ENCODE measurements around the gene TMCO1. TPM values are rescaled to one million over a fixed set of nuclear protein-coding genes. Genes with fewer than 3 reads are reported as not detected.

TMCO1 gene
- total RNA-seq, 1 experiment from 2014 or later: 80.6 TPM

DNA sequence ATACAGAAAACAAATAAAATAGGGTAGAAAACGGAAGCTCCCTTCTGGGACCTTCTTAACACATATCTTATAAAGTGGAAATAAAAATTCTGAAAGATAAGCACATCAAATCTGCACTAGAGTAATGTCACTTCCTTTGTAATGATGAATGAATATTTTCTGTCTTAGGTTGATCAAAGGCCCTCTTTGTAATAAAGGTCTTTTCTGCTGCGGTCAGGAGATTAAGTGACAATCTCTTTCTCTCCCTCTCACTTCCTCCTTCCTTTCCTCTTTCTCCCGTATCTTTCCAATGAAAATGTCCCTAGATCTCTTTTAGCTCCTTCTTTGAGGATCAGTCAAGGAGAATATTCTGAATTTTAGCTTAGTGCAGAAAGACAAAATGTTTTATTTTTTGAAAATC lies 33.8 kb downstream of the TMCO1 start:
- Histone ChIP-seq H3K4me2 (ENCODE audit: low read length) (no peak overlapping the region), H3K4me1 (ENCODE audit: insufficient read depth, low read length) (no peaks in the 10 kb centered on the region), H2AFZ (ENCODE audit: low read length) (no peak overlapping the region), H3K36me3 (ENCODE audit: low read depth, low read length) (peaks cover 18% of the 10 kb centered on the region), H3F3A (ENCODE audit: low read length, unreplicated experiment) (no peaks in the 10 kb centered on the region), H3K9ac (ENCODE audit: low read length) (no peak overlapping the region), H3K79me2 (ENCODE audit: low read length) (no peaks in the 10 kb centered on the region), H3K27ac (ENCODE audit: low read length) (no peak overlapping the region), H3K9me2 (replicated peaks; ENCODE audit: low read length) (no peaks in the 10 kb centered on the region), H3K4me3 (ENCODE audit: low read length) (no peak overlapping the region), H3K27me3 (ENCODE audit: low read length) (no peaks in the 10 kb centered on the region), H4K20me1 (ENCODE audit: low read length) (no peaks in the 10 kb centered on the region), H3K9me3 (ENCODE audit: low read length) (no peaks in the 10 kb centered on the region)
- BruUV-seq (replicated peaks): no TSS peak
- intact Hi-C loops (cut with micrococcal nuclease): no loop called here
- ChIA-PET CTCF (no interaction called here), POLR2A (ENCODE audit: unreplicated experiment) (no interaction called here)
- ATAC-seq: no peak
- DNase-seq: no peak
- TF ChIP-seq EZH2phosphoT487 (IDR thresholded peaks at IDR 0.05; ENCODE audit: borderline replicate concordance, low read length): no peak
- no peak for TF ChIP-seq EZH2 (IDR thresholded peaks at IDR 0.05; ENCODE audit: low read length, unreplicated experiment)
- TF ChIP-seq, protein P1, sequence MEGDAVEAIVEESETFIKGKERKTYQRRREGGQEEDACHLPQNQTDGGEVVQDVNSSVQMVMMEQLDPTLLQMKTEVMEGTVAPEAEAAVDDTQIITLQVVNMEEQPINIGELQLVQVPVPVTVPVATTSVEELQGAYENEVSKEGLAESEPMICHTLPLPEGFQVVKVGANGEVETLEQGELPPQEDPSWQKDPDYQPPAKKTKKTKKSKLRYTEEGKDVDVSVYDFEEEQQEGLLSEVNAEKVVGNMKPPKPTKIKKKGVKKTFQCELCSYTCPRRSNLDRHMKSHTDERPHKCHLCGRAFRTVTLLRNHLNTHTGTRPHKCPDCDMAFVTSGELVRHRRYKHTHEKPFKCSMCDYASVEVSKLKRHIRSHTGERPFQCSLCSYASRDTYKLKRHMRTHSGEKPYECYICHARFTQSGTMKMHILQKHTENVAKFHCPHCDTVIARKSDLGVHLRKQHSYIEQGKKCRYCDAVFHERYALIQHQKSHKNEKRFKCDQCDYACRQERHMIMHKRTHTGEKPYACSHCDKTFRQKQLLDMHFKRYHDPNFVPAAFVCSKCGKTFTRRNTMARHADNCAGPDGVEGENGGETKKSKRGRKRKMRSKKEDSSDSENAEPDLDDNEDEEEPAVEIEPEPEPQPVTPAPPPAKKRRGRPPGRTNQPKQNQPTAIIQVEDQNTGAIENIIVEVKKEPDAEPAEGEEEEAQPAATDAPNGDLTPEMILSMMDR (conservative IDR thresholded peaks at IDR 0.05; ENCODE audit: low read depth, low read length): no peak

DNA sequence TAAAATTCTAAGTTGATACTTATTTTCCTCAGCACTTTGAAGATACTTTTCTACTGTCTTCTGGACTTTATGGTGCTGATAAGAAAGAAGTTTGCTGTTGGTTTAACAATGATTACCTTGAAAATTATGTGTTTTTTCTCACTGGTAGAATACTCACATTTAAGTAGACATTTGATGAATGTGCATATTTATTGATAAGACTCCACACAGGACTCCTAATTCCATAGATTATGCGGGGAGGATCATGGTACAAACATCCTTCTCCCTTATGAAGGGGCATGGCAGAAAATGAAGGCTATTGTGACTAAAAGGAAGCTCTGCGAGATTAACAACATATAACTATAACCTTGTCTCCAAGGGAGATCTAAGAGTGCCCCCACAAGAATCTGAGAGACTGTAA lies 41.8 kb downstream of the TMCO1 start:
- no peaks in the 10 kb centered on the region for H3K4me1 ChIP-seq (ENCODE audit: insufficient read depth, low read length)
- BruUV-seq (replicated peaks): no TSS peak
- no peak overlapping the region for H3K9ac ChIP-seq (ENCODE audit: low read length)
- no peaks in the 10 kb centered on the region for H3K9me3 ChIP-seq (ENCODE audit: low read length)
- no peaks in the 10 kb centered on the region for H3K9me2 ChIP-seq (replicated peaks; ENCODE audit: low read length)
- H3K27me3 ChIP-seq (ENCODE audit: low read length): no peaks in the 10 kb centered on the region
- ATAC-seq: no peak
- ChIA-PET POLR2A (ENCODE audit: unreplicated experiment) (no interaction called here), CTCF (no interaction called here)
- H3K36me3 ChIP-seq (ENCODE audit: low read depth, low read length): peaks cover 23% of the 10 kb centered on the region
- no peak for DNase-seq
- no peak overlapping the region for H3K4me2 ChIP-seq (ENCODE audit: low read length)
- intact Hi-C loops (cut with micrococcal nuclease): no loop called here
- H2AFZ ChIP-seq (ENCODE audit: low read length): no peak overlapping the region
- TF ChIP-seq, protein P1 (conservative IDR thresholded peaks at IDR 0.05; ENCODE audit: low read depth, low read length): no peak
- TF ChIP-seq EZH2 (IDR thresholded peaks at IDR 0.05; ENCODE audit: low read length, unreplicated experiment) (no peak), EZH2phosphoT487 (IDR thresholded peaks at IDR 0.05; ENCODE audit: borderline replicate concordance, low read length) (no peak)
- H3F3A ChIP-seq (ENCODE audit: low read length, unreplicated experiment): no peaks in the 10 kb centered on the region
- no peaks in the 10 kb centered on the region for H4K20me1 ChIP-seq (ENCODE audit: low read length)
- H3K79me2 ChIP-seq (ENCODE audit: low read length): no peaks in the 10 kb centered on the region
- no peak overlapping the region for H3K4me3 ChIP-seq (ENCODE audit: low read length)
- no peak overlapping the region for H3K27ac ChIP-seq (ENCODE audit: low read length)

DNA sequence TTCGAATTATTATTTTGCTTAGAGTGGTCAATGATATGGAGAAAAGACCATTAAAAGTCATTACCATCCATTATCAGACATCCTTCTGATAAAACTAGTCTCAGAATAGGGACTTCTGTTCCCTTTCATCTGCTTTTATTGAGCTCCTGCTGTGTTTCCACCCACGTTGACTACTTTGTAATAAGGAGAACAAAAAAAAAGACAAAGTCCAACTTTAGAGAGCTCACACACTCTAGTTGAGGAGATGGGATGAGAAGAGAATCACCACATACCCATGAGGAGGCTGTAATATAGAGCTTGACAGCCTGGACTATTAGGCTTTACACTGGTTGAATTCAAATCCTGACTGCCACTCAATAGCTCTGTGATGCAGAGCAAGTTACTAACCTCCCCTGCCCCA lies 42.5 kb downstream of the TMCO1 start:
- Histone ChIP-seq H3K36me3 (ENCODE audit: low read depth, low read length) (peaks cover 20% of the 10 kb centered on the region), H3K4me3 (ENCODE audit: low read length) (no peak overlapping the region), H3K79me2 (ENCODE audit: low read length) (no peaks in the 10 kb centered on the region), H3K4me2 (ENCODE audit: low read length) (no peak overlapping the region), H3K9ac (ENCODE audit: low read length) (no peak overlapping the region), H3K27ac (ENCODE audit: low read length) (no peak overlapping the region), H3K9me3 (ENCODE audit: low read length) (no peaks in the 10 kb centered on the region), H3K9me2 (replicated peaks; ENCODE audit: low read length) (no peaks in the 10 kb centered on the region), H3F3A (ENCODE audit: low read length, unreplicated experiment) (no peaks in the 10 kb centered on the region), H2AFZ (ENCODE audit: low read length) (no peak overlapping the region), H3K27me3 (ENCODE audit: low read length) (no peaks in the 10 kb centered on the region), H3K4me1 (ENCODE audit: insufficient read depth, low read length) (no peaks in the 10 kb centered on the region), H4K20me1 (ENCODE audit: low read length) (no peaks in the 10 kb centered on the region)
- DNase-seq: no peak
- ATAC-seq: no peak
- no TSS peak for BruUV-seq (replicated peaks)
- CTCF ChIA-PET: no interaction called here
- intact Hi-C loops (cut with micrococcal nuclease): no loop called here
- POLR2A ChIA-PET (ENCODE audit: unreplicated experiment): no interaction called here
- TF ChIP-seq EZH2 (IDR thresholded peaks at IDR 0.05; ENCODE audit: low read length, unreplicated experiment) (no peak), EZH2phosphoT487 (IDR thresholded peaks at IDR 0.05; ENCODE audit: borderline replicate concordance, low read length) (no peak)
- TF ChIP-seq, protein P1 (conservative IDR thresholded peaks at IDR 0.05; ENCODE audit: low read depth, low read length): no peak

All from PC-3 (cell line).